Measurements from ENCODE around the gene PKD2. TPM values are rescaled to one million over a fixed set of nuclear protein-coding genes. Genes with fewer than 3 reads are reported as not detected.

The PKD2 gene
- total RNA-seq, 2 experiments from 2014 or later, result 2.3 to 2.8 TPM

- Mint-ChIP-seq H3K9me3 (no peaks in the 10 kb centered on the region), H3K27ac (no peak overlapping the region), H3K4me3 (no peak overlapping the region), H3K27me3 (no peaks in the 10 kb centered on the region), H3K36me3 (ENCODE audit: low read depth) (peaks cover 2% of the 10 kb centered on the region), H3K4me1 (ENCODE audit: low read depth) (no peaks in the 10 kb centered on the region)
- intact Hi-C loops (cut with micrococcal nuclease), result no loop called here
- no peak for ATAC-seq
- no peak for DNase-seq
- TF ChIP-seq CTCF (IDR thresholded peaks at IDR 0.05), result no peak
- POLR2A ChIA-PET, result interaction anchor here (0.6 kb wide), 1 partner anchor 17 kb away, joined by 4 read pairs; no protein-coding TSS in a partner anchor
- CTCF ChIA-PET, result interaction anchor here (1.2 to 2.0 kb wide), 2 partner anchors 18 to 175 kb away, joined by 5 to 10 read pairs; no protein-coding TSS in a partner anchor
Observed at GRCh38 chr4:88037447-88037846, 30.0 kb downstream of the PKD2 start.

- H3K27ac Mint-ChIP-seq, result no peak overlapping the region
Observed at GRCh38 chr4:88037936-88038335, 30.5 kb downstream of the PKD2 start.

GRCh38 chr4:88040707-88041106 lies 33.3 kb downstream of the PKD2 start:
- H3K4me3 Mint-ChIP-seq, result no peak overlapping the region
- no peaks in the 10 kb centered on the region for H3K4me1 Mint-ChIP-seq (ENCODE audit: low read depth)
- peaks cover 6% of the 10 kb centered on the region for H3K36me3 Mint-ChIP-seq (ENCODE audit: low read depth)
- intact Hi-C loops (cut with micrococcal nuclease), result no loop called here
- no peak for DNase-seq
- no peak overlapping the region for H3K27ac Mint-ChIP-seq
- H3K27me3 Mint-ChIP-seq, result no peaks in the 10 kb centered on the region
- TF ChIP-seq CTCF (IDR thresholded peaks at IDR 0.05), result no peak
- no peak for ATAC-seq
- no peaks in the 10 kb centered on the region for H3K9me3 Mint-ChIP-seq
- CTCF ChIA-PET, result interaction anchor here (2.8 kb wide), 1 partner anchor 172 kb away, joined by 13 read pairs; no protein-coding TSS in a partner anchor
- POLR2A ChIA-PET, result no interaction called here

More at GRCh38 chr4:88037936-88038335, 30.5 kb downstream of the PKD2 start:
- no peak for TF ChIP-seq CTCF (IDR thresholded peaks at IDR 0.05)
- ATAC-seq (no peak), DNase-seq (no peak)
- POLR2A ChIA-PET, result no interaction called here
- CTCF ChIA-PET, result interaction anchor here (1.2 to 2.0 kb wide), 2 partner anchors 17 to 174 kb away, joined by 5 to 10 read pairs; no protein-coding TSS in a partner anchor
- Mint-ChIP-seq H3K9me3 (no peaks in the 10 kb centered on the region), H3K4me3 (no peak overlapping the region), H3K27me3 (no peaks in the 10 kb centered on the region), H3K36me3 (ENCODE audit: low read depth) (peaks cover 2% of the 10 kb centered on the region), H3K4me1 (ENCODE audit: low read depth) (no peaks in the 10 kb centered on the region)
- intact Hi-C loops (cut with micrococcal nuclease), result no loop called here

- no peak for TF ChIP-seq CTCF (IDR thresholded peaks at IDR 0.05)
- ChIA-PET CTCF (interaction anchor here (1.4 to 2.8 kb wide), 2 partner anchors 9 to 171 kb away, joined by 5 to 13 read pairs; no protein-coding TSS in a partner anchor), POLR2A (no interaction called here)
- Mint-ChIP-seq H3K36me3 (ENCODE audit: low read depth) (peaks cover 6% of the 10 kb centered on the region), H3K27me3 (no peaks in the 10 kb centered on the region), H3K27ac (no peak overlapping the region), H3K4me3 (no peak overlapping the region), H3K9me3 (no peaks in the 10 kb centered on the region), H3K4me1 (ENCODE audit: low read depth) (no peaks in the 10 kb centered on the region)
- DNase-seq (no peak), ATAC-seq (no peak)
- intact Hi-C loops (cut with micrococcal nuclease), result no loop called here
Observed at GRCh38 chr4:88041626-88042025, 34.2 kb downstream of the PKD2 start.

- Mint-ChIP-seq H3K27me3 (no peaks in the 10 kb centered on the region), H3K4me1 (ENCODE audit: low read depth) (no peaks in the 10 kb centered on the region), H3K9me3 (no peaks in the 10 kb centered on the region), H3K4me3 (no peak overlapping the region), H3K36me3 (ENCODE audit: low read depth) (peaks cover 6% of the 10 kb centered on the region), H3K27ac (no peak overlapping the region)
- TF ChIP-seq CTCF (IDR thresholded peaks at IDR 0.05), result no peak
- ATAC-seq (no peak), DNase-seq (no peak)
- CTCF ChIA-PET, result interaction anchor here (1.2 to 1.4 kb wide), 3 partner anchors 10 to 169 kb away, joined by 3 to 5 read pairs (median 4); no protein-coding TSS in a partner anchor
- POLR2A ChIA-PET, result no interaction called here
- intact Hi-C loops (cut with micrococcal nuclease), result no loop called here
Observed at GRCh38 chr4:88043001-88043400, 35.6 kb downstream of the PKD2 start.

Measured in activated CD8-positive, alpha-beta T cell treated with anti-CD3 and anti-CD28 coated beads for 36 hours (primary cell).